Activated CD8-positive, alpha-beta memory T cell treated with anti-CD3 and anti-CD28 coated beads for 36 hours (primary cell): ENCODE results near the gene PDE1A. TPM values are rescaled to one million over a fixed set of nuclear protein-coding genes. Genes with fewer than 3 reads are reported as not detected.

Experiments
- CTCF ChIA-PET: fragments of 350-600 bp; sonication (Branson Sonifier 250); formaldehyde crosslinking; loops from one replicate; lab custom pipeline; 2021; ENCODE audit warnings: antibody characterized with exemption; lab: Charles Lee
- POLR2A ChIA-PET: fragments of 350-600 bp; sonication (Branson Sonifier 250); formaldehyde crosslinking; loops from one replicate; lab custom pipeline; 2021; ENCODE audit warnings: antibody characterized with exemption; lab: Charles Lee
- total RNA-seq, 2 experiments: library from RNA; stranded (reverse); gene quantifications; one replicate each; pipeline ENCODE4 v1.2.3, GENCODE V29; 2021

Gene PDE1A
- total RNA-seq, 2 experiments from 2014 or later: not detected

DNA sequence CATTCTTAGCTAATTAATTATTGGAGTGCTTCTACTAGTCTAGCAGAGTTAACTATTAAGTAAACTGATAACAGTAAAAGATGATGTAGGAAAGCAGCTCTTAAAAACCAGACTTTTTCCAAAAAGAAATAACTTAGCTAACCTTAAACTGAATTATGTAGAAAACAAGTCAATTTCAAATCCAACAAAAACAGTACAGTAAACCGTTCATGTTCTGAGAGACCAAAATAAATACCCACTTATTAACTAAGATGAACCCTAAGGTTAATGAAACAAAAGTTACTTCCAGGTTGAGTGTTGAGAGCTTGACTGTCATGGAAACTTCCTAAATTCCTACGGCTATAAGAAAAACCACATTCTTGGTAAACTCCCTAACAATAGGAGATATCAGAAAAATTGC is 260.0 kb downstream of the PDE1A start:
- POLR2A ChIA-PET: no interaction called here
- CTCF ChIA-PET: no interaction called here

DNA sequence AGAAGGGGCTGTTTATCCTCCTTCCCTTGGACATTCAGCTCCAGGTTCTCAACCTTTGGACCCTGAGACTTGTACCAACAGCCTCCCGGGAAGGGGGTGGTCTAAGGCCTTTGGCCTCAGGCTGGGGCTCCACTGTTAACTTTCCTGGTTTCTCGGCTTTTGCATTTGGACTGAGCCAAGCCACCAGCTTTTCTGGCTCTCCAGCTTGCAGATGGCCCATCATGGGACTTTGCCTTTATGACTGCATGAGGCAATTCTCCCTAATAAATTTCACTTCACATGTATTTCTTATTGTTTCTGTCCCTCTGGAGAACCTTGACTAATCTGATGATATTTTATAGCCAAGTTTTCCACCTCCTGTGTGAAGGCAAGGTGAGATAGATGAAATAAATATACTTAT is 260.4 kb downstream of the PDE1A start:
- CTCF ChIA-PET: no interaction called here
- POLR2A ChIA-PET: no interaction called here

DNA sequence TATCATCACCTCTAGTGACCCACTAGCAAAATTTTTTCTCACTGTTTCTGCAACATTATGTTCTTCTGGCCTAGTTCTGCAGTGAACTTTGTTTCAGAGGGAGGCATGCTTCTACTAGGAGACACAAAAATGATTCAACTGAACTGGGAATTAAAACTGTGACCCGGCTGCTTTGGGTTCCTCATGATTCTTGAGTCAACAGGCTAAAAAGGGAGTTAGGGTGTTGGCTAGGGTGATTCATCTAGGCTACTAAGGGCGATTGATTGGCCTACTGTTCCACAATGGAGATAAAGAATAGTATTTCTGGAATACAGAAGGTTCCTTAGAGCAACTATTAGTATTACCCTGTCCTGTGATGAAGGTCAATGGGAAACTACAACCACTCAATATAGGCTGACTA is 261.6 kb downstream of the PDE1A start:
- CTCF ChIA-PET: no interaction called here
- POLR2A ChIA-PET: no interaction called here

DNA sequence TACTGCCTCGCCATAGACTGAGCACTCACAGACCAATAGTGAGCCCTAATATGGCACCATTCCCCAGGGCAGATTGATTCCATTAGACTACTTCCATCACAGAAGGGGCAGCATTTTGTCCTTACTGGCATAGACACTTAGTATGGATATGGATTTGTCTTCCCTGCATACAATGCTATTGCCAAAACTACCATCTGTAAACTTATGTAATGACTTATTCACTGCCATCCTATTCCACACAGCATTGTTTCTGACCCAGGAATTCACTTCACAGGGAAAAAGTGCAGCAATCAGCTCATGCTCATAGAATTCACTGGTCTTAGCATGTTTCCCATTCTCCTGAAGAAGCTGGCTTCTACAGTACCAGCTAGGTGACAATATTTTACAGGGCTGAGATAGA is 262.1 kb downstream of the PDE1A start:
- ChIA-PET POLR2A (no interaction called here), CTCF (no interaction called here)

DNA sequence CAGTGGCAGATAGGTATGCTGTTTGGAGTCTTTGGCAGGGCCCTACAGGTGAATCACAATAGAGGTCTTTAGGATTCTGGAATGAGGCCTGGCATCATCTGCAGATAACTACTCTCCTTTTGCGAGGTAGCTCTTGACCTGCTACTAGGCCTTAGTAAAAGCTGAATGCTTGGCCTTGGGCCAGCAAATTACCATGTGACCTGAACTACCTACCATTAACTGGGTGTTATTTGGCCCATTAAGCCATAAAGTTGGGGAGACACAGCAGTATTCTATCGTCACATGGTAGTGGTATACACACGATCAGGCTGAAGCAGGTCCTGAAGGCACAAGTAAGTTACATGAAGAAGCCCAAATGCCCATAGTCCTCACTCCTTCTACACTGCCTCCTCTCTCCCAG is 263.0 kb downstream of the PDE1A start:
- POLR2A ChIA-PET: no interaction called here

DNA sequence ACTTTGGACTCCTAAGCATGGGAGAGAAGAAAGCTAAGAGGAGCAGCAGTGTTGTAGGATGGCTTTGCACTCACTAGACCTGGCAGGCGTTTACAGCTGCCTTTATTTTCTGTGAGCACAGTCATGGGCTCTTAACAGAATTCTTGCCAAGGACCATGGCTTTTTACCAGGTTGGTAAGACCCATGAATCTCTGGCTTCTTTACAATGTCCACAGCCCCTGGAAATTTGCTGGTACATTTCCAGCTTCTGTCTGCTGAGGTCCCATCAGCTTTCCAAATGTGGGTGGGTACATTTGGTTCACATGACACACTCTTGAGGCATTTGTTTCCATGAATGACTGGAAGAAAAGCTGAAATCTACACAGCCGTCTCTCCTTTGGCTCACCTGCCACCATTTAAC is 278.5 kb downstream of the PDE1A start:
- CTCF ChIA-PET: no interaction called here

More for the DNA sequence above, 263.0 kb downstream of the PDE1A start:
- CTCF ChIA-PET: no interaction called here

DNA sequence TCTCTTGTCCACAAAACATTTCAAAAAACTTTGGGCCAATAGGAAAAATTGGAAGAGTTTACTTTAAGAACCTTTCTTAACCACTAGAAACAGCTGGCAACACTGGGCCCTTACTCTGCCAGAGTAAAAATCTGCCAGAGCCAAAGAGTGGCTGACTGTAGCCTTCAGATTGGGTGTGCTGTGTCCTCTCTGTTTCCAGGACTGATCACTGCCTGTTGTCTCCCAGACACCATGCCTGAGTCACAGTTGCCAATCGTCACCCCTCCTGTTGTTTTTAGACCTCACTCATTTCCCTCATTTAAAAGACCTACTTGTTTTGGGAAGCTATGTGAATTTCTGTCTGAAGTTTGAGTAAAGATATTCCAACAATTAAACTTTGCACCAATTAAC is 282.1 kb downstream of the PDE1A start:
- ChIA-PET POLR2A (no interaction called here), CTCF (no interaction called here)

More for the DNA sequence above, 278.5 kb downstream of the PDE1A start:
- POLR2A ChIA-PET: no interaction called here

DNA sequence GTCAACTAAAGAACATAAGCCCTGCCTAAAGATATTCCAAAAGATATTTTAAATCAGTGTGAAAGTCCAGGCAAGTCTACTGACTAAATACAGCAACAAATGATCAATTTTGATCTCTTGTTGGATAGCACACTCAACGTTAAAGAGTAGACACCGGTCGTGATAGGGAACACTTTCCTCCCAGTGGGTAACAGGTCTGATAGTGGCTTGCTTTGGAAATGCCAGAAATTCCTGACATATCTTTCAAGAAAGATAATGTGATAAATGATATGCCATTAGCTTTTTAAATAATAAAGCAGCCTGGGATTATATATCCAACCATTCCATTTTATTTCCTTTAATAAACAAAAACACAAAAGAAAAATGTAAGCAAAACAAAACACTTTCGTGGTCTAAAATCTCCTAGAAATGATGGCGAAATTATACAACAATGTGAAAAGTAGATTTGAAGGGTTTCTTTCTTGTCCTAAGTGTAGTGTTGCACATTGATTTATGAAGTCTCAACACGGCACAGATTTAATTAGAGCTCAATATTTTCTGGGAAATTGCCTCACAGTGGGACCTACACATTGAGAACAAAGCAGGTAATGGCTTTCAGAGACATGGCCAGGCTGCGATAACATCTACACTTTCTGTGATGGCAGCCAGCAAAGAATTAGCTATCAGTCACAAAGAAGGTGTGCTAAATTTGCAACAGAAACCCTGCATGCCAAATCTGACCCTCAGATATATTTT is 282.6 kb downstream of the PDE1A start:
- POLR2A ChIA-PET: no interaction called here

DNA sequence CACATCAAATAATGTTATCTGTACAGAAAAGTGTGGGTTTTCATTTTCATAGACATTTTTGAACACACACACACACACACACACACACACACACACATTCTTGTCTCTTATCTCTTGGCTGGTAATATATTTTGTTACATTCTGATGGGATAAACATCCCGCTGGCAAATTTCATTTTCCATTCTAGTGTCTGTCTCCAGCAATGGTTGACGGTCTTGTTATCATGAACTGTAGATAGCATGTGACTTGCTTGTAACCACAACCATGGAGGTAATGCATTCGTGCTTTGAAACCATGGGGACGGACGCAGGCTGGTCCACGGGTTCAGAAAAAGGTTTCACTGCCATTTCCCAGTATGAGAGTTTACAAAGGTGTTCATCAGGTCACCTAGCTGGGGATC is 284.8 kb downstream of the PDE1A start:
- ChIA-PET POLR2A (no interaction called here), CTCF (no interaction called here)

More for the DNA sequence above, 282.6 kb downstream of the PDE1A start:
- CTCF ChIA-PET: no interaction called here

DNA sequence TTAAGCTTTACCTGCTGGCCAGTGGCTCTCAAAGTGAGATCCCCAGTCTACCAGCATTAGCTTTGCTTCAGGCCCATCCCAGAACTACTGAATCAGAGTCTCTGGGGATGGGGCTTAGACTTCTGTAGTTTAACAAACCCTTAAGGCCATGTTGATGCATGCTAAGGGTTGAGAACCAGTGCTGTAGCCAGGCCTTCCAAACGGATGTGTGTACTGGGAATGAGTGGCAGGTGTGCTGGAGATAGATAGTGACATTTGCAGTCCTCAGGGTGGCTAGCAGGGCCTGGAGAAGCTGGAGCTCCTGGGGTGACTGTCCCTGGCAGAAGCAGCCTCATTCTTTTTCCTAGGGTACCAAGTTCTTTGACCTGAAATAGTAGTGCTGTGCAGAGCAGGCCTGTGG is 292.6 kb downstream of the PDE1A start:
- ChIA-PET CTCF (no interaction called here), POLR2A (no interaction called here)

DNA sequence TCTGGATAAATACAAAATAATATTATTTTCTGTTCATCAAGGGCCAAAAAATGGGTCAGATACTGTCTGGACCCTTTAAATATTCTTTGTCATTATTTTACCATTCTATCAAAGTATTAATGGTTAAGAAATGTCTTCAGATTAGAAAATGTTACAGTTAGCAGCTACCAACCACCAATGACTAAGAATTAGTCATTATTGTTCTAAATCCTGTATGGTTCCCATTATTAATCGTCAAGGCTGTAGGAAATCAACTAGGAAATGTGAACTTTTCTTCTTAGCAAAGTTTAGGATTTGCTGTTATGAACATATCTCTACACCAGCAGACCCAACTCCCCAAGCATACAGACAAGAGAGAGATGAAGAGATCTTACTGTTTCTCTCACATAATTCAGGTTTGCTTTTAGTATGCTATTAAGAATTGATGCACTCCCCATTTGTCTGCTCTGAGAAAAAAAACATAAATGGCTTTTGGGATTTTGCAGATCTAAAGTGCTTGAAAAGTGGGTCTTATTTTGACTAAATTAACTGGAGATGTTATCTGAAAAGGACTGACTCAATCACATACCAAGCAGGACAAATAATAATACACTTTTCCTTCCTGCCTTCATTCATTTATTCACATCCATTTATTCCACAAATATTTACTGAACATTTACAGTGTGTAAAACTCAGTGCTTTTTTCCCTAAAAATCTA is 293.5 kb downstream of the PDE1A start:
- CTCF ChIA-PET: no interaction called here
- POLR2A ChIA-PET: no interaction called here

DNA sequence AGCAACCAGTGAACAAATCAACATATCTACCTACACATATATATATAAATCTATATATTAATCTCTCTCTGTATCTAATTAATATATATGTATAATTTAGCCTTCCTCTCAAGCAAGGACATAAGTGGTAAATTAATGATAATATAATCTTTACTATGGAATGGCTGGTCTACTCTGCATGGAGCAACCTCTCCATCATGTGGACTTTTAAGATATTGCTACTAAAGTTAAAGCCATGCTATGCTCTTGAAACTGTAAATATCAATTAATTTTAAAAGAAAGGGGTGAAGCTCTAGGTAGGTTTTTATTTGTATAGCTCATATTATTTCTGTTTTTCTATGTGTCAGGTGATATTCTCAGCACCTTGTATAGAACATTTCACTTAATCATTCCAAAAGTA is 294.2 kb downstream of the PDE1A start:
- ChIA-PET POLR2A (no interaction called here), CTCF (no interaction called here)

DNA sequence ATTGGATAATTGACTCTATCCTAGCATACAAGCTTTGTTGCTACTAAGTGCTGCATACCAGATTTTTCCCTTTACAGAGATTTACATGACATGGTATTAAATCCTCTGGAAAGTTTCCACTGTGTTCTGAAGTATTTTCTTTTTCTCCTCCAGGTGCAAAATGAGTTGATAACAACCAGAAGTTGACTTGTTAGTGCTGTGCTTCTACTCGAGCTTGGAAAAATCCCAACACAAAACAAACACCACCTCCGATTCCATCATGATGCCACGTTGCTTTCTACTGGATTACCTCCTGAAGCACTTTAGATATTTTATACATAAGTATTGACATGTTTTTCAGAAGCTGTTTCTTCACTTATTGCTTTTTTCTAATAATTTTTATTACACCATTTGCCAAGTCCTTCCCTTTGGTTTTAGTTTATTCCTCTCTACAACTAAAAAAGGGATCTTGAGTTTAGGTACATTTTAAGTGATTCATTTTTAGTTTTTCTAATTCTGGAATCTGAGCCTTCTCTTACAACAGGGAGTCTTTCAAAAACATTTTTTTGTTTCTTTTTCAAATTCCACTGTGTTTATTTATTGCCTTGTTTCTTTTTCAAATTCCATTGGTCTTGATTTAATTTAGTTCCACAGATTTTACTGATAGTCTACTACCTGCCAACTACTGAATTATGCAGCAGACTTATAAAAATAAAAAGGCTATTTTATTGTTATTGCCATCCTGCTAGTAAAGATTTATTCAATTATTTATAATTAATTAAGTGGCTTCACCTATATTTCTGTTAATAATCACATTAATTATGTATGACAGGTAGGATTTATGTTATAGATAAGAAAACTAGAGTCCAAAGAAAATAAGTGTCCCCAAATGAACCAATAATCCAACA is 297.8 kb downstream of the PDE1A start:
- POLR2A ChIA-PET: no interaction called here
- CTCF ChIA-PET: no interaction called here

DNA sequence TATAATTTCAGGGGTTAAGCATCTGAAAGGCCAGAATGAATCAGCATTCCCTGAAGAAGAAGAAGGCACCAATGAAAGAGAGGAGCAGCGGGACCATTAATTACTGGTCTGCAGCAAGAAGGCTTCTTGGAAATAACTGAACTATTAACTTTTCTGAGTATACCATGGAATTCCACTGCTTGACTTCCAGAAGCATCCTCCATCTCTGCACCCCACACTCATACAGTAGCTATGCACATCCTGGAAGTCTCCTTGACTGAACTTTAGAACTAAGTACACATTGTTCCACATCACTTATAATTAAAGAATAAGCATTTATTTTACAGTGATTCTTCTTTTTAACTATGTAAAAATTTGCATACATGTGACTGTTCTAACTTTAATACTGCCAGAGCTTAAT is 309.6 kb downstream of the PDE1A start:
- ChIA-PET POLR2A (no interaction called here), CTCF (no interaction called here)

DNA sequence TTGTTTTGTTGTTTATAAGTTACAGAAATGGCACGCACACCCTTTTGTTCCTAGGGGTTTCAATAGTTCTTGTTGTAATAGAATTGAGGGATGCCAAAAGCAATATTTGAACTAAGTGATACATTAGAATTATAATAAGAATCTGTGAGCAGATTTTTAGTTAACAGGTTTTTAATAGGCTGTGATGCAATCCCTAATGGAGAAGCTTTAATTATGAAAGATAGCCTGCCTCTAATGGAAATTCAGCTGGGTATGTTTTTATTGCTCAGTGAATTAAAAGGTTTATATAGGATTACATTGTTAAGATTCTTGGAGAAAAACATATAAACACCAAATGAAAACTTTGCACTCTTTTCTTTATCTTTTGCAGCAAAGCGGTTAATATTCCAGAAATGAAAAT is 310.1 kb downstream of the PDE1A start:
- ChIA-PET CTCF (no interaction called here), POLR2A (no interaction called here)

DNA sequence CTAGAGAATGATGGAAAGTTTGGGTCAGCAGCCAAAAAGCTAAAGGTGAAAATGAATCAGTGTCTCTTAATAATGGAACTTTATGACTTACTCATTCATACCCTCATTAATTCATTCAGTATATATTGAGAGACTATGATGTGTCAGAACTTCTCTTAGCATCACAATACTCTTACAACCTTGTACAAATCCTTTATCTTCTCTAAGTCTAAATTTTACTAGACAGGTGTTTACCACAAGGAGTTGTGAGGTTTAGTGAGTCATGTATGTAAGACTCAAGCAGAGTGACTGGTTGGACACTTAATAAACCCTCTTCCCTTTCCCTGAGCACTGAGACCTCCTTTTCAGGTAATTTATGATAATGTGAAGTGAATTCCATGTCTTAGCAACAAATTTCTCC is 311.6 kb downstream of the PDE1A start:
- ChIA-PET CTCF (no interaction called here), POLR2A (no interaction called here)

DNA sequence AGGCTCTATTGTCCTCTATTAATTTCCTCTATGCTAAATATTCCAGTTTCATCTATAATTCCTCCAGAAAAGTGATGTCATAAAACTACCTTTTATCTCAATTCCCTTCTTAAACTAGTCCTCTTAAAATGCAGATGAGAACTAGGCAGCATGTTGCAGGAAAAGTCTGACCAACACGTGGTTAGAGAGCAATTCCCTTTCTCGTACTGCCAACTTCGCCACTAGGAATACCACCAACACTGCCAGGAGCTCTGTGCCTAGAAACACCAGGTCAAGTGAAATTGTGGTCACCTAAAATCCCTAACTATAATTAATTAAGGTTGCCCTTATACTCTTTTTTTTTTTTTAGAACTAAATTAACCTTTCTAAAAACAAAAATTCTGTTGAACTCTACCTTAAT is 313.5 kb downstream of the PDE1A start:
- ChIA-PET CTCF (no interaction called here), POLR2A (no interaction called here)

DNA sequence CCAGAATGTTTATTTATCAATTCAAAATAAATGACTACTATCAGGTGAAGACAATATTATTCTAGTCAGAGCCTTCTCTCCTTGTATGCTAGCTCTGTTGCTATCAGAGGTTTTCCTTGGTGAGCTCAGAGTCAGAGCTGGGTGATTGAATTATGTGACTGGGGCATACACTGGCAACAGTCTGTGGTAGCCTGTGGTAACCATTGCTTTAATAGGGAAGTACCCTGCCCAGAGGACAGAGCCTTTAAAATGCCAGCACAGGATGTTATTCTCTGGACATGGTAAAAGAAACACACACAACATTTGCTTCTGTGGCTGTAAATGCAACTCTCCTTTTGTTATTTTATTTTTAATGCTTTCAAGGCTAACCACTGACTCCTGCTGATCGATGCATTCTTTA is 316.5 kb downstream of the PDE1A start:
- ChIA-PET POLR2A (no interaction called here), CTCF (no interaction called here)

DNA sequence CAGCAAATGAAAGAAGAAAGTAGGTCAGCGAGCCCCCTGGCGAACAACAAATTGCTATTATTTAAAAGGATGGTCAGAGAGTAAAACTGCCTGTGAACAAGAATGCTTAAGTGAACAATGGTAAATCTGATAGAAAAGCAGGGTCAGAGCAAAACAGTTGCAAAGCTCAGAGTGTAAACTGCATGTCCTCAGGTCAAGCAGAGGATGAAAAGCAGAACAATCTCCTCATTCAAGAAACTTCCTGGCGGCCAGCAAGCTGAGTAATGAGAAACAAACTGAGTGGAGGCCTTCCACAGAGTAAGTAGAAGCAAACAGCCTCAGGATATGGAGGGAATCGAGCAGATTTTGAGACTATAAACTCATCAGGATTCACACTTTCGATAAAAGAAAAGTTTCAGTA is 323.3 kb downstream of the PDE1A start:
- POLR2A ChIA-PET: no interaction called here
- CTCF ChIA-PET: no interaction called here

DNA sequence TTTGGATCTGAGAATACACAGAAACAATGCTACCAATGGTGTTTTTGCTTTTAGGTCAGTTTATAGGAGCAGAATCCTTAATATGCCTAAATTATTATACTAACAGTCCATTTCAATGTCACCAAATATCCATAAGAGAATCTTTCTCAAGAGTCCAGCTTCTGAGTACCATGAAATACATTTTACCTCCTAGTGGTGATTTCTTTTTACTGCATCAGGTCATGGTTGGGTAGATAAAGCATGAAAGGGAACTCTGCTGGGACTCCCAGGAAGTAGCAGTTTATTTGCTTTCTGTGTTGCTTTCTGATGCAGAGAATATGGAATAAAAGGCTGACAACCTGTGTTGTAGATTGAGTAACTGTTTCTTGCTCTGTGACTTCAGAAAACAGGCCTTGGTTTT is 325.6 kb downstream of the PDE1A start:
- ChIA-PET CTCF (no interaction called here), POLR2A (no interaction called here)

DNA sequence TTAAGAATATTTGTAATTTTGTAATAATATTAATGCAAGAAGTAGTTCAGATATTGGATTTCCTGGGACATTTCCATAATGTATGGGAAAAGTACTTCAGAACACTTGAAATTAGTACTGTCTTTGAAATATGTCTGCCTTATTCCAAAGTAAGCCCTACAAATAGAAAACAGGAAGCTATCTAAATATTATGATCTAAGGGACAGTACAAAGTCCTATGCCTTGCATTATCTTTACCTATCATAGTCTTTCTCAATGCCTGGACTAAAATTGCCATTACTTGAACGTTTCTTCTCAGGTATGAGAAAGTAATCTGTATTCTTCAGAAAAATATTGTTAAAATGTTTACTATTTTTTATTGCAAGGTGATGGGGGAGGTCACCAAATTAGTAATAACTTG is 328.2 kb downstream of the PDE1A start:
- ChIA-PET CTCF (no interaction called here), POLR2A (no interaction called here)
